ENCODE results near the gene LBP.
"Not testable (repeated sequence)": the region's sequence is repeated elsewhere in the genome, so short reads cannot be mapped to it uniquely, and the experiment has no call there.

The LBP gene

DNA sequence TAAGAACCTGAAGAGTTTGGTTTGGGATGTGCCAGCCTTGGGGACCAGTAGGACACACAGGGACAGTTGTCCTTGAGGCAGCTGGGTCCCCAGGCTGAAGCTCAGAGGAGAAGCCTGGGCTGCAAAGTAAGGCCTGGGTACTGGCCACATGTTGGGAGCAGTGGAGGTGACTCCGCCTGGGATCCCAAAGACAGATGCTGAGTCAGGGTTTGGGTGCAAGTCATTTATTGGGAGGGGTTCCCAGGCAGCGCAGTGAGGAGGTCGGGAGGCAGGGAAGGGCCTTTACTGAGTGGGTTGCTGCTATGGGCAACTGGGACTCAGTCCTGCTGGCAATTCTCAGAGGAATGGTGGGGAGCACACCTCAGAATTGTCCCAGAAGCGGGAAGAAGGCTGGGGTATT, 29.9 kb upstream of the LBP start:
- in situ Hi-C loops (cut with MboI; ENCODE audit: low sequenced_read_pairs): loop anchor here (25.0 kb wide), 1 partner anchor 254 kb away; no protein-coding TSS in a partner anchor

DNA sequence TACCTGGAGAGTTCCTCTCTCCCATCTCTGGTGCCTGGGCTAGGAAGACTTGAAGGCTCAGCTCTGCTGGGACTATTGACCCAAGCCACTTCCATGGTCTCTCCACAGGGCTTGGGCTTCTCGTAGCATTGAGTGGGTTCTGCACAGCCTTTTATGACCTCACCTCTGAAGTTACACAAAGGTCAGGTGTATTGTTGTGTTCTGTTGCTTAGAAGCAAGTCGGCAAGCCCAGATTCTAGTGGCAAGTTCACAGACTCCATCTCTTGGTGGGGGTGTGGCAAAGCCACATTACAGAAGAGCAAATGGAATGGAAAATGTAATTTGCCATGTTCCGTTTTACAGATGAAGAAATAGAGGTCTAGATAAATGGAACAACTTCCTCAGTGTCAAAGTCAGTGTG, 28.9 kb upstream of the LBP start:
- in situ Hi-C loops (cut with MboI; ENCODE audit: low sequenced_read_pairs): loop anchor here (25.0 kb wide), 1 partner anchor 255 kb away; no protein-coding TSS in a partner anchor

DNA sequence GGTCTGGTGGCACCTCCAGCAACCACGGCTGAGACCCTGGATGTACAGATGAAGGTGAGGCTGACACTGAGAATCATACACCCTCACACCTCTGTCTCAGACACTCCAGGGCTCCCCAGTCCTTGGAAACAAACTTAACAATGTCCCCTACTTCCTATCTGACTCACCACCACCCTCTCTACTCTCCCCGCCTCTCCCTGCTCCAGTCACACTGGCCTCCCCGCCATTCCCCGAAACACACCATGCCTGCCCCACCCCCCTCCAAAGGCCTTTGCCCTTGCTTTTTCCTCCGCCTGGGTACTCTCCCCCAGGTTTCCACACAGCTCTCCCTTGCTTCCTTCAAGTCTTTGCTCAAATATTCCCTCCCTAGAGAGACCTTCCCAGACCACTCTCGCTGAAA, 26.1 kb upstream of the LBP start:
- in situ Hi-C loops (cut with MboI; ENCODE audit: low sequenced_read_pairs): loop anchor here (25.0 kb wide), 1 partner anchor 258 kb away; no protein-coding TSS in a partner anchor

DNA sequence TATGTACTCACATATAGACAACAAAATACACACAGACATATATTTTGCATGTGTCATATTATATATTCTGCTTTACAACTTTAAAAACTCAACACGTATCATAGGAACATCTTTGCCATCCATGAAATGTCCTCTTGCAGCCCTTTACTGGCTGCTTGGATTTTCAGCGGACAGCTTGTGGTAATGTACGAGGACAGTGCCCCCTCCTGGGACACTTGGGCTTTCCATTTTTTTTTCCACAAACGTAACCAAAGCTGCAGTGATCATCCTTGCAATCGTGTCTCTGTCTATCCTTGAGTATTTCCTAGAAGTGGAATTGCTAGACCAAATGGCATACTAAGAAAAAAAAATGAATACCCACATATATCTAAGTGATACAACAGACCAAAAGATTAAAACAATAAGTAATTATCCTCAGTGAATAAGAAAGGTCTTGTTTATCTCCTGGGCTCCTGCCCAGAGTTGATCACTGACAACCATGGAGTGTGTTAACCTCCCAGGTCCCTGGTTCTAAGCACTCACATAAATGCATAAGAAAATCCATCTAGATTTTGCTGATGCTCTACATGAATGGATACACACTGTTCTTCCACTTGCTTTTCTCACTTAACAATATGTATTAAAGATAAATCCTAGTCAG, 24.2 kb upstream of the LBP start:
- in situ Hi-C loops (cut with MboI; ENCODE audit: low sequenced_read_pairs): loop anchor here (25.0 kb wide), 1 partner anchor 260 kb away; no protein-coding TSS in a partner anchor

DNA sequence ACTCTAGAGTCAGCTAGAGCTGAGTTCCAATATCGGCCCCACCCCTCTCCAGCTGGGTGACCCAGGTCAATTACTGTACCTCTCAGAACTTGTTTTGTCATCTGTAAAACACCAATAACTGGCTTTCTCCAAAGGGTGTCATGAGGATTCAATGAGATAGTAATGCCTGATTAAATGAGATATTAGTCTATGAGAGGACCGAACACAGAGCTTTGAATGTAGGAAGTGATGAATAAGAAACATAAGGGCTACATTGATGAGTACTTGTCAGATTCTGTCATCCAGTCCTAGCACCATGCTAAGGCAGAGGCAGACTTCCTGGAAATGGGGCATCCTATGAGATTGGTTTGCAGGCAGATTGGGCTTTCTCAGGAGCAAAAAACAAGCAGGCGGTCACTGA, 22.1 kb upstream of the LBP start:
- in situ Hi-C loops (cut with MboI; ENCODE audit: low sequenced_read_pairs): loop anchor here (25.0 kb wide), 1 partner anchor 262 kb away; no protein-coding TSS in a partner anchor

DNA sequence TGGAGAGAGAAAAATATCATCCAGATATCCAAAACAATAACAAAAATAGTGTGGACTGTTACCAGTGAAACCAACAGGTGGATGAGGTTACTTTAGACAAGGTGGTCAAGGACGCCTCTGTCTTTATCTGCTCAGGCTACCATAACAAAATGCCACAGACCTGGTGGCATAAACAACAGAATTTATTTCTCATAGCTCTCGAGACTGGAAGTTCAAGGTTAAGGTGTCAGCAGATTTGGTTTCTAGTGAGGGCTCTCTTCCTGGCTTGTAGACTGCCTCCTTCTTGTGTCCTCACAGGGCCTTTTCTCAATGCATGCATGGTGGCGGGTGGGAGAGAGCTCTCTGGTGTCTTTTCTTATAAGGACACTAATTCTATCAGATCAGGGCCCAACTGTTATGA, 21.1 kb upstream of the LBP start:
- in situ Hi-C loops (cut with MboI; ENCODE audit: low sequenced_read_pairs): no loop called here

DNA sequence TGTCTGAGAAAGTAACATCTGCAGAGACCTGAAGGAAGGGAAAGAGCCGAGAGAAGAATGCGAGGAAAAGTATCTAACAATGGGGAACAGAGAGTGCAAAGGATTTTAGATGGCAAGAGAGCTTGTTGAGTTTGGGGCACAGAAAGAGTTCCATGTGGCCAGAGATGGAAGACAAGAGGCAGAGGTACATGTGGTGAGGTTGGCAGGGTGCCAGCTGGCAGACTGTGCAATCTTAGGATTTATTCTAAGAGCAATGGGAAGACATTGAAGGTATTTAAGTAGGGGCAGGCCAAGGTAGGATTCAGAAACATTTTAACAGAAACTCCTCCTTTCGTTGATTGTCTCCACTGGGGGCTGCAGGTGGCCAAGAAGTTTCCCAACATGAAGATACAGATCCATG, 20.4 kb upstream of the LBP start:
- in situ Hi-C loops (cut with MboI; ENCODE audit: low sequenced_read_pairs): no loop called here

DNA sequence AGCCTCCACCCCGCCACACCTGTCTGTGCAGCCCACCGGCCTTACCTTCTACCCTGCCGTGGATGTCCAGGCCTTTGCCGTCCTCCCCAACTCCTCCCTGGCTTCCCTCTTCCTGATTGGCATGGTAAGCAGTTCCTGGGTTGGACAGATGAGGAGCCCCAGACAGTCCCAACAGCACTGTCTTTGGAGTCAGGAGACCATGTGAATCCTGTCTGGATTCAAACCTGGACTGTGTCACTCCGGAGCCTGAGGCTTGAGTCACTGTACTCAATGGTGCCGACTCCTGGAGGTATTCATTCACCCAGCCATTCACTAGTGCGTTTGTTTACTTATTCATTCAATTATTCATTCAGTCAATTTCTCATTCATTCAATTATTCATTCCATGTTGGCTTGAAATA, 20.0 kb upstream of the LBP start:
- in situ Hi-C loops (cut with MboI; ENCODE audit: low sequenced_read_pairs): no loop called here

DNA sequence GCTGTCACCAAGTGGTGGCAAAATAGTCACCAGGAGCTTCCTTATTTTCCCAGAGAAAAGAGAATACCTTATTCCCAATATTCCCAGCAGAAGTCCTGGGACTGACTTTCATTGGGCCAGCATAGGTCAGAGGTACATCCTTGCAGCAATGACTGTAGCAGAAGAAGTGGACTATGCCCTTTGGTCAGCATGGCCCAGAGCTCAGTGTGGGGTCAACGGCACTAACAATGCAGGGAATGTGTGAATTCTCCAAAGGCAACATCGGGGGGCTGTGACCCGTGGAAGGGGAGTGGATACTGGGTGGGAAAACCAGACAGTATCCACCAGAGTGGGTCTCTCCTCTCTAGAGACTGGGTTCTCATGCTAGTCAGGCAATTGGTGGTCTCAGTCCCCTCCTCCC, 15.6 kb upstream of the LBP start:
- in situ Hi-C loops (cut with MboI; ENCODE audit: low sequenced_read_pairs): no loop called here

DNA sequence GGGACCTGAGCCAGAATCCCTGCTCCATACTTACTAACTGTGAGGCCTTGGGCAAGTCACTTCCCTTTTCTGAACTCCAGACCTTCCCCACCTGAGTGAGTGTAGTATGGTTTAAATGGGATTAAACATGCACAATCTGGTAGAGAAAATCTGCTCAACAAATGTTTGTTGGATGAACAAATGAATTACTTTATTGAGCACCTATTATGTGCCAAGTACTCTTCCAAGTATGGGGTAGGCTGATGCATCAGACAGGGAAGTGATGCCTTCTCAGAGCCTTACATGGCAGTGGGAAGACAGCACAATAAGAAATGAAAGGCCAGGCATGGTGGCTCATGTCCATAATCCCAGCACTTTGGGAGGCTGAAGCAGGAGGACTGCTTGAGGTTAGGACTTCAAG, 15.0 kb upstream of the LBP start:
- in situ Hi-C loops (cut with MboI; ENCODE audit: low sequenced_read_pairs): no loop called here

DNA sequence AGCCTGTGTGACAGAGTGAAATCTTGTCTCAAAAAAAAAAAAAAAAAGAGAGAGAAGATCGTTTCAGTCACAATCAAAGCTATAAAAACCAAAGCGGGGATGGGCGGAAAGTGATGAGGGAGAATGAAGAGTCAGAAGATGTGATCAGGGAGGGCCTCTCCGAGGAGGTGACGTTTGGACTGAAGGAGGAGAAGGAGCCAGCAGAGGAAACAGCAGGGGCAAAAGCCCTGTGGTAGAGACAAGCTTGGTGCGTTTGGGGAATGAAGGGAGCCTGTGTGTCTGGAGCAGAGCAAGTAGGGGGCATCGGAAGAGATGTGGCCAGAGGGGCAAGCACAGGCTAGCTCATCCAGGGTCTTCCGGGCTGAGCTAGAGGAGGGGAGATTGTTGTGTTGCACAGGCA, 14.5 kb upstream of the LBP start:
- in situ Hi-C loops (cut with MboI; ENCODE audit: low sequenced_read_pairs): no loop called here

DNA sequence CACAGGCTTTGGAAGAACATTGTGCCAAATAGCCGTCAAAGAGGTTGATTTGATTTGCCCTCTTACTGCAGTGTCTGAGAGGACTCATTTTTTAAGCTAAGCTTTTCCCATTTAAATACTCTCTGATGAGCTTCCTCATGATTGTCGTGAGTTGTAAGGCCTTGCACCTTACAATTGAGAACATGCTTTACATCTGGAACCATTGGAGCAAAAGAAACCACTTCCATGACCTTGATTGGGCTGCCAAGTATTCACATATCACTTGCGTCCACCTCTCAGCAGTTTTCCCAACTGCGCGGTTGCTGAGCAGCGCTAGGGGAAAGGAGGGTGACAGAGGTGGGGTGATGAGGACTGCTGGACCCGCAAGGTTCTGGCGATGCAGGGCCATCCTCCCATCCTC, 12.3 kb upstream of the LBP start:
- in situ Hi-C loops (cut with MboI; ENCODE audit: low sequenced_read_pairs): no loop called here

DNA sequence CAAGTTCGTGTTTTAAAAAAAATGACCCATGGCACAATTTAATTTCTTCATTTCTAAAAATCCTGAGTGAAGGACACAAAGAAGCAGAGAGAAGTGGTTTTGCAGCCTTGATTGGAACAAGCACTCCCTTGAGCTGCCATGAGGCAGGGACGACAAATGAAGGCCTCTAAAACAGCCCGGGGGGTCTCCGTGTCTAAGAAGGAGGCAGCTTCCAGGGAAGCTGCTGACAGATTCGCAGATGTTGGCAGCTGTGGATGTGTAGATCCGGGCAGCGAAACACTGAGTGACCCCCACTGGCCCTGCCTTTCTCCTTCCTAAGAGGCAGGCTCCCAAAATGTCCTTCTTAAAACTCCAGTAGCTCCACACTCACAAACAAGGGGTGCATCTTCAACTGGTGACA, 9.6 kb upstream of the LBP start:
- in situ Hi-C loops (cut with MboI; ENCODE audit: low sequenced_read_pairs): no loop called here

DNA sequence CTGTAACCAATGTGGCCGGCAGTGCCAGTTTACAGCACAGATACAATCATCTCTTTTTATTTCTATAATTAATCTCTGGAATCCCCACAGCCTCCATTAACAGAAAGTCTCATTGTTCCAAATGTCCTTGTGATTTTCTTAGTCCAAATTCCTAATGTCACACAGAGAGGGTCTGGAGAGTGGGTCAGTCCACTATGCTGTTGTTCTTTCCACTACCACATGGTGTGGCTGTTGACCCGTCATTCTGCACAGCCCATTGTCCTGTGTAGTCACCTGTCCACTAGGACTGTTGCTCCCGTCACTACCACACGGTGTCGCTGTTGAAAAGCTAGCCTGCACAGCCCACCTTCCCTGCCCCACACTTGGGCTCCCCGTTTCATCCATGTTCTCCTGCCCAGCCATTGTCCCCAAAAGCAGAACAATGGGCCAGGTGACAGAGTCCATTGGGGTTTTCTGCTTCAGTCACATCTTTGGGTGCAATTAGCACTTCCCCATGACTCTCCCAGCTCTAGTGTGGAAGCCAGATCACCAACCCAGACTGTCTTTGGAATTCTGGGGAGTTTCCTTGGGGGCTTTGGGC, 8.6 kb upstream of the LBP start:
- in situ Hi-C loops (cut with MboI; ENCODE audit: low sequenced_read_pairs): no loop called here

DNA sequence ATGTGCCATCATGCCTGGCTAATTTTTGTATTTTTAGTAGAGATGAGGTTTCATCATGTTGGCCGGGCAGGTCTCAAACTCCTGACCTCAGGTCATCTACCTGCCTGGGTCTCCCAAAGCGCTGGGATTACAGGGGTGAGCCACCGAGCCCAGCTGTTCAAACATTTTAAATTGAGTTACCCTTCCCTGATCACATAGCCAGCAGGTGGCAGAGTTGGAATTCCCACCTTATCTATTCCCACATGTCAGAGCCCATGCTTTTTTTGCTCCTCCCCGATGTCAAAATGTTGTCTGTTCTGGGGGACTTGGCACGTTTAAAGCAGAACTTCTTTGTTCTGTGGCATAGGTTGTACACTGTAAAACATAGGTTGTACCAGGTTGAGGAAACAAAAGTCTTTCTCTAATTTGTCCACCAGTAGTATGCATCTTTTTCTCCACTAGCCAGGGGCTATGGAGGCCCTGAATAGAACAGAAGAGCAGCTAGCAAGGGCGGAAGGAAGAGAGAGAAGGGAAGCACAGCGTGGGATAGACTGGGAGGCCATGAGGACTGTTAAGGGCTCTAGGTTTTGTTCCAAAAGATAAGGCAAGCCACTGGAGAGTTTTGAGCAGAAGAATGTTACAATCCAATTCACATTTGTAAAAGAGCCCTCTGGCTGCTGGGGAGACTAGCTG, 7.3 kb upstream of the LBP start:
- in situ Hi-C loops (cut with MboI; ENCODE audit: low sequenced_read_pairs): no loop called here

DNA sequence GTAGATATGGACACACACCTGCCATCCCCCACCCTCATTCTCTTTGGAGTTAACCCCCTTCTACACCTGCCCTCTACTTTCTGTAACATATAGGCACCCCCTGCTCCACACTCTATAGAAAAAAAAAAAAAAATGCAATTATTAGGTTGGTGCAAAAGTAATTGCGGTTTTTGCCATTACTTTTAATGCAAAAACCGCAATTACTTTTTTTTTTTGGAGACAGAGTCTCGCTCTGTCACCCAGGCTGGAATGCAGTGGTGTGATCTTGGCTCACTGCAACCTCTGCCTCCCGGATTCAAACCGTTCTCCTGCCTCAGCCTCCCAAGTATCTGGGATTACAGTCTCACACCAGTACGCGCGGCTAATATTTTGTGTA, 6.8 kb upstream of the LBP start:
- in situ Hi-C loops (cut with MboI; ENCODE audit: low sequenced_read_pairs): not testable (repeated sequence)

DNA sequence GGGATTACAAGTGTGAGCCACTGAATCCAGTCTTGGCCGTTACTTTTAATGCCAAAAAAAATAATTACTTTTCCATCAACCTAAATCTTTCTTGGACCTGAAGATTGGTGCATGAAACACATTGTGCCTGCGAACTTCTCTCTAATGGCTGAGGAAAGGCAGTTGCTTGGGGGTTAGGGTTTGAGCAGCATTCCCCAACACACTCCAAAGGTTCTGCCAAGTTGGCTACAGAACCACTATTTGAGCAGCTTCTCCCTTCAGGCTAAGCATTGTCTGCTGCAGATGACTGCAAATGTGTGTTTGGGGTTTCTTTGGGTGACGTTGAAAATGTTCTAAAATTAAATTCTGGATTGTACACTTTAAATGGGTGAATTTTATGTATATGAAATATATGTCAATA, 6.3 kb upstream of the LBP start:
- in situ Hi-C loops (cut with MboI; ENCODE audit: low sequenced_read_pairs): no loop called here

DNA sequence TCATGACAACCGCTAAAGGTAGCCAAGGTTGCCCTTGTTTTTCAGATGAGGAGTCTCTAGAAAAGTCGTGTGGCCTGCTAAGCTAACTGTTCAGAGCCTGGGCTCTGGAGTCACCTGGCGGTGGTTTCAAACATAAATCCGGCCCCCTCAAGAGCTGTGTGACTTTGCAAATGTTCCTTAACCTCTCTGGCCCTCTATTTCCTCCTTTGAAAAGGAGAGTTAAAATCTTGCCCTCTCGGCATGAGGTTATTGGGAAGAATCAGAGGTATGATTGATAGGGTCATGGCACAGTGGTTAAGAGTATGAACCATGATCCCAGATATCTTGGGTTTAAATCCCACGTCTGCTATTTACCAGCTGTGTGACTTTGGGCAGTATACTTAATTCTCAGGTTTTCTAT, 5.6 kb upstream of the LBP start:
- in situ Hi-C loops (cut with MboI; ENCODE audit: low sequenced_read_pairs): no loop called here

DNA sequence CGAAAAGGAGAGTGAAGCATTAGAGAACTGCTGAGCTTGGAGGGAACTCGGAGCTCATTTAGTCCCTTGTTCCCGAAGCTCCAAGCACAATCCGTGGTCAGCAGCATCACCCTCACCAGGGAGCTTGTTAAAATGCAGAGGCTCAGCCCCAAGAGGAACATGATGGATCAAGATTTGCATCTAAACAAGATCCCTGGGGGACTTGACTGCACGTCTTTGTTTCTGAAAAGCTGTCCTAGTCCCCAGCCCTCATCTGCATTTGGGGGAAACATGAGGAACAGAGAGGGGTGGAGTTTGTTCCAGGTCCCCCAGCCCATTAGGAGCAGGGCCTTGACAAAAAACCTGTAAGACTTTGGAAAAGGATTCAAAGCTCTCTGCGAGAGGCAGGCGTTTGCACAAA, 4.1 kb upstream of the LBP start:
- in situ Hi-C loops (cut with MboI; ENCODE audit: low sequenced_read_pairs): no loop called here

DNA sequence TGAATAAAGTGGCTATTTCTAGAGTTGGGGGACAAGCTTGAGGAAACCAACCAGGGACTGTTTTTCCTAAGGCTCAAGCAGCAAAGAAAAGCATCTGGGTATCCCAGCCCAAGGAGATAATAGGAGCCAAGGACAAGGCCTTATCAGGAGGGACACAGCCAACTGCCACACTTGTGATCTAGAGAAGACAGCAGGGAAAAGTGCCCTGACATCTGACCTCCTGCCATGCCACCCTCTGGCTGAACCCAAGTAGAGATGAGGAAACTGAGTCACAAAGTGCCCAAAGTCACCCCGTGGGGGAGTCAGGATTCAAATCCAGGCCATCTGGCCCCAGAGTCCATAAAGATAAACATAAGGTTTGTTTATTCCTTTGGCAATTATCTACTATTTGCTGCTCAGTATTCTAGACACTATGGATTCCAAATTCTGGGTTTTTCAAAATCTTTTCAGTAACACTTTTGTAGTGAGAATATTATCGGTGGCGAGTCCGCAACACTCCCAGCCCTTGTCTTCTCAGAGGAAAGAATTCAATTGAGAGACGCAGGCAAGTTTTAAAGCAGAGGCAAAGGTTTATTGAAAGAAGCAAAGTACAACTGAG, 3.5 kb upstream of the LBP start:
- in situ Hi-C loops (cut with MboI; ENCODE audit: low sequenced_read_pairs): no loop called here

DNA sequence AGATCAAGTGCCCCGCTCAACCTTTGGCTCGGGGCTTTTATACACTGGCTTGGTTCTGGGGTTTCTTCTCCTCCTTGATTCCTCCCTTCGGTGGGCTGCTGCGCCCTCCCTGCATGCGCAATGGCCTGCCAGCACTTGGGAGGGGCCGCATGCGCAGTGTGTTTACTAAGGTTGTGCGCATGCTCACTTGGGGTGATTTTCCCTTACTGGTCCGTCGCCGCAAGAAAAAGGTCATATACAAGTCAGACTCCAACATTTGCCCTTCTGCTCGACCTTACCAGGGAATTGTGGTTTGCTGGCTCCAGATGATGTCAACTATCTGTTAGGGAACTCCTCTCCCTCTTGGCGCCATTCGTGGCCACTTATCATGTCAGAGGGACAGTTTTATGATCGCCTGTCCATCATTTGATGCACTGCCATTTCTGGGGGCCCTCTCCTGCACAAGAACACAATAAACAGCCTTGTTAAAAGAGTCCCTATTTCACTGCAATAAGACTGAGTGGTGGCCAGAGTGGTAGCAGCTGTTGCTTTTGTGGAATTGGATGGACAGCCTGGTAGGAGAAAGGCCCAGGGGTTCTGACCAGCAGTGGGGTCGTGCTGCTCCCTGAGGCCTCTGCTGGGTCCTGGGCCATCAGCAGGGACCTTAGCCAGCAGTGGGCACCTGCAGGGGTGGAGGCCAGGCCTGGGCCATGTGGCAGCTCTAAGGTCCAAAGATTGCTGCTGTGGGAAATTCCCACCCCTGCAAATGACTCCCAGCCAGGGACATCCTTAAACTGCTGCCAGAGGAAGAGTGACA, 2.8 kb upstream of the LBP start:
- in situ Hi-C loops (cut with MboI; ENCODE audit: low sequenced_read_pairs): no loop called here
